GM21423 (cell line): Measurements from ENCODE around the gene HIVEP3.
A peak's percentile ranks its signal among the peaks of the same experiment; 100 is the strongest.

Experiments
- ATAC-seq: cut with Tn5 transposase; IDR thresholded peaks from one replicate; pipeline ENCODE4 v1.9.1; 2021; ENCODE audit warnings: mild to moderate bottlenecking, moderate library complexity; ENCODE audit not compliant: unreplicated experiment

Gene HIVEP3

DNA sequence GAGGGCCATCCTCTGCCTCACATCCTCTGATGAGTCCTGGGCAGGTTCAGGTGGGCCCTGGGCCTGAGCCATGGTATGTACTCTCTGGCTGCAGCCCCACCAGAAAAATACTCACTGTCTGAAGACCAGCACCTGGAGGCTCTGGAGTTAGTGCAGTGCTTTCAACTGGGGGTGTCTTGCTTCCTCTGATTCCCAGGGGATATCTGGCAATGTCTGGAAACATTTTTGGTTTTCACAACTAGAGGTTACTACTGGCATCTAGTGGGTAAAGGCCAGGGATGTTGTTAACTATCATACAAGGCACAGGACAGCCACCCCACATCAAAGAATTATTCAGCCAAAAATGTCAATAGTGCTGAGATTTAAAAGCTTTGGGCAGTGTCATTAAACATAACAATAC is 152.7 kb downstream of the HIVEP3 start:
- ATAC-seq = no peak

DNA sequence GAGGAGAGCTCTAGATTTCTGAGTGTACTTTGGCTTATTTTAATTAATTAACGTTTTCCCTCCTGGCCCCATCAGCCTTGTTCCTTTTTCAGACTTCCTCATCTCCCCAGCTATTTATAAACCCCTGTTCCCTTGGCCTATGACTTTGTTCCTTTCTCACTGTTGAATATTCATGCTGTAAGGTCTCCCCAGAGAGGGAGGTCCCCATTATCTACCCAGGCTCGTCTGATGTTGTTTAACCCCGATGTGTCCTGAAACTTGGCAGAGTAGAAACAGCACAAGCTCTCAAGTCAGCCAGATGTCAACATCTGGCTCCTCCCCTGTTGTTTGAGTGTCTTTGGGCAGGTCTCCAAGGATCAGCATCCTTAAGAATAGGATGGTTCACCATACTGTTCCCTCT is 153.6 kb downstream of the HIVEP3 start:
- no peak for ATAC-seq

DNA sequence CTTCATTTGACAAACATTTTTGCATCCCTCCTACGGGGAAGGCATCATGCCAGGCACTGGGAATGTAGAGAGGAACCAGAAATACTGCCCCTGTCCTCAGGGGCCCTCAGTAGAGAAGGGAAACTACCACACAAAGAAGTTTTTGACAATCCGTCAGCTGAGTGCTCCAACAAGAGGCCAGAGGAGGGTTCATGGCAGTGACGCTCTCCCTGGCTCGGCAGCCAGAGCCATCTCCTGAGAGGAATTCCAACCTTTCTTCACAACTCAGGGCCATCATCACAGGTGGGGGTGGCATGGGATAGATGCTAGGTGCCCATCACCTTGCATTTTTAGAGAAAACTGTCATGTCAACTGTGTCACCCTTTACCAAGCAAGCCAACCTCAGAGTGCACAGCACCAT is 154.1 kb downstream of the HIVEP3 start:
- no peak for ATAC-seq

DNA sequence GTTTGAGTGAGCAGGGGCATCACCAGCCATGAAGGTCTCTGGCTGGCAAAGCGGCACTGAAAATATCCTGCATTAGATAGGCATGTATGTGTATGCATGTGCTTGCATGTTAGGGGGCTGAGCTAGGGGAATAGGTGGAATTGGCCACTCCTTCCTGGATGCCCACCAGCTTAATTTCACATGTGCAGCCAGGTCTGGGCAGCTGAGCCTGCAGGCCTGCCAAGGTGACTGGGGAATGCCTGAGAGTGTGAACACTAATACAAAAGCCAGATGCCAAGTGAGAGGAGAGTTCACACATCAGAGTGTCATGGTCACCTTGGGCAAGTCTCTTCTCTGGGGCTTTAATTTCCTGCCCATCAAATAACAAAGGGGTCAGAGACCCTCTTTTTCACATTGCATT is 155.9 kb downstream of the HIVEP3 start:
- no peak for ATAC-seq

DNA sequence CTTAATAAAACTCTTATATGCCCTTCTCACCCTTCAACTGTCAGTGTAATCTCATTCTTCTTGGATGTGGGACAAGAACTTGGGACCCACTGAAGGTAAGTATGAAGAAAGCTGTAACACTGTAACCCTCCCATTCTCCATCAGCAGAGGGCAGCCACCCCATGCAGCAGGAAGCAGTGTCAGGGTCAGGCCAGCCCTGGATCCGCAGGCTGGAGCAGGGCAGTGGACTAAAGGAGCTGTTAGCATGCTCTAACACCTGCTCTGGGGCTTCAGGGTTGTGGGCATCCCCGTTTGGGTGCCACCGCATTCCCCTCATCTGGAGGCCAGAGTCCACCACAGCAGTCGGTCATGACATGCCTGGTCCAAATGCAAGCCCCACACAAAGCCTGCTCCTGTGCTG is 156.5 kb downstream of the HIVEP3 start:
- no peak for ATAC-seq

DNA sequence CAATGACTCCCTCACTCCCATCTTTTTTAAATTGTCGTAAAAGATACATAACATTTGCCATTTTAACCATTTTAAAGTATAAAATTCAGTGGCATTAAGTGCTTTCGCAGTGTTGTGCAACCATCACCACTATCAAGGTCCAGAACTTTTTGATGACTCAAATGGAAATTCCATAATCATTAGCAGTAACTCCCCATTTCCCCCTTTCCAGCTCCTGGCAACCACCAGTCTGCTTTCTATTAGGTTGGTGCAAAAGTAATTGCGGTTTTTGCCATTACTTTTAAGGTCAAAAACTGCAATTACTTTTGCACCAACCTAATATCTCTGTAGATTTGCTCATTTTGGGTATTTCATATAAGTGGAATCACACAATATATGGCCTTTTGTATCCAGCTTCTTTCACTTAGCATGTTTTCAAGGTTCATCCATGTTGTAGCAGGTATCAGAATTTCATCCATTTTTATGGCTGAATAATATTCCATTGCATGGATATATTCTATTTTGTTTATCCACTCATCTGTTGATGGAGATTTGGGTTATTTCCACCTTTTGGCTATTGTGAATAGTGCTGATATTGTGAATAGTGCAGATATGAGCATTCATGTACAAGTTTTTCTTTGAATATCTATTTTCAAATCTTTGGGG is 159.7 kb downstream of the HIVEP3 start:
- no peak for ATAC-seq

DNA sequence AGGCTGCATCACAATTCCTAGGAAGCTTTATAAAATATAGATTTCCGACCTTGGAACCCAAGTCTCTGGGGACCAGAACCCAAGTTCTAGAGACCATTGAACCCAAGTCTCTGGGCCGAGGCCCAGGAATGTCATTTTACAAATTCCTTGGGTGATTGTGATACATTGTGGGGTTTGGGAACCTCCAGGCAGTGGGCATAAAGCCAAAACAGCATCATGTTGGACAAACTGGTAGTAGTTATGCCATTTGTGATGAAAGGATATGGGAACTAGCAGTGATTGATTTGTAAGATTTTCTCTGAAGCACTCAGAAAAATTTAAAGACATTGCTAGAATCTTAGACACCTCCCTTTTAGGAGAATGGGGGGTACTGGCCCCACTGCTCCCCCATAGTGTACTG is 160.2 kb downstream of the HIVEP3 start:
- no peak for ATAC-seq

DNA sequence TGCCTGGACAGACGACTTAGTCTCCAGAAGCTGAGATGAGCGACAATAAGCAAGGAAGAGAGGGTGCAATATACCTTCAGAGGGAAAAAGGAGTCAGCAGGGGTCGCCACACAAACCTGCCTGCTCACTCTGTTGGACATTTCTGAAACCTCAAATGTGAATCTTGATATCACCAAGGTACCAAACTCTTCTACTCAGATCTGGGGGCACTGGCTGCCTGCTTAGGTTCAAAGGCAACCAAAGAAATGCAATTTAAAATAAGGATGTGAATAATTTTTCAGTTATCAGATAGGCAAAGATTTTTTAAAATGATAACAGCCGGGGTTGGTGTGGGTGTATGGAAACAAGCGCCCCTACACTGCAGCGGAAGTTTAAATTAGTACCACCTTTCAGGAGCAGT is 164.2 kb downstream of the HIVEP3 start:
- ATAC-seq = no peak

DNA sequence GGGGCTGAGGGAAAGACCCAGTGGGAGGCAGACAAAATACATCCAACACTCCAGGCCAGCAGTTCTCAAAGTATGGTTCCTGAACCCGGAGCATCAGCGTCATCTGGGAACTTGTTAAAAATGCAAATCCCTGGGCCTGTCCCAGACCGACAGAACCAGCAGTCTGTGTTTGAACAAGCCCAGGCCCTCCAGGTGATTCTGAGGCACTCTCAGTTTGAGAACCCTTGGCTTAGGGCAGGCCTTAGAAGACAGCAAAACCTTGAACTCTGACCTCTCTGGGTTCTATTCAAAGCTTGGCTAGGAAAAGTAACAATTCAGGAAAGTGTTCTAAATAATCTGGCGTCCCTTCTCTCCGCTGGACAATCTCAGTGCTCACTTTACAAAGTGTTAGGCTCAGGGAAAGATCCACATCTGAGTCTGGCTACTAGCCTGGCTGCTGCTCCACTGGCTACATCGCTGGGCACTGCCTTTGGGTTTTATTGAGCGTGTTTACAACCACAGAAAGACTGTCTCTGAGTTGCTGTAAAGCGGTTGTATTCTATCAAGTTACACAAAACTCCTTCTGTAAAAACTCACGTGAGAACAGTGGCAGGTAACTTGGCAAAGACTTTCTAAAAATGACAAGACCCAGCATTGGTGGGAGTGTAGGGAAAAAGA is 166.1 kb downstream of the HIVEP3 start:
- ATAC-seq = no peak

DNA sequence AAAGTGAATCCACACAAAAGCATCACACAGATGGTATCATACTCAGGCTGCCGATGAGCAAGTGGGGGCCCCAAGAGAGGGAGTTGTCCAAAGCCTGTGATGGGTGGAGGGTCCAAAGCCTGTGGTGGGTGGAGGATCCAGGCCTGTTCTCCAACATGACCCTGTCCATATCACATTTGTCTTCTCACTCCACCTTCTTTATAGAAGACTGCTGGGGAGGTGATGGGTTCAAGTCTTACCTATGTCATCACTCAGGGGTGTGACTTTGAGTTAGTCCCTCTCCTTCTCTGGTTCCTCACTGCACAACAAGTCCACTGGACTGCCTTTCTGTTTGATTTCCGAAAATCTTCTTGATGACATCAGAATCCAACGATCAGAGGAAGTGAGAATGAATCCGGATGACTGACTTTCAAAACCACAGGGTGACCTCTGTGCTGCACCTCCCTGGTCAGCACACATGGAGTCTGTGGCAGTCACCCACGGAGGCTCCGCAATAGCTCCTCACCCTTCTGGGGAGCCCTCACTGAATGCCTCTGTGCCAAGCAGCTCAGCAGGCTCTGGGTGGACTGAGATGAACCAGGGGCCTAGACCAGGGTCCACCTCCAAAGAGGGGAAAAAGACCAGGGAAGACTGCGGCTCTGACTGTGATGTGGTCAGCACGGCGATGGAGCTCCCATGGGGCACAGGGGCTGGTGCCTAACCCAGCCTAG is 166.8 kb downstream of the HIVEP3 start:
- ATAC-seq = peak; percentile 38

DNA sequence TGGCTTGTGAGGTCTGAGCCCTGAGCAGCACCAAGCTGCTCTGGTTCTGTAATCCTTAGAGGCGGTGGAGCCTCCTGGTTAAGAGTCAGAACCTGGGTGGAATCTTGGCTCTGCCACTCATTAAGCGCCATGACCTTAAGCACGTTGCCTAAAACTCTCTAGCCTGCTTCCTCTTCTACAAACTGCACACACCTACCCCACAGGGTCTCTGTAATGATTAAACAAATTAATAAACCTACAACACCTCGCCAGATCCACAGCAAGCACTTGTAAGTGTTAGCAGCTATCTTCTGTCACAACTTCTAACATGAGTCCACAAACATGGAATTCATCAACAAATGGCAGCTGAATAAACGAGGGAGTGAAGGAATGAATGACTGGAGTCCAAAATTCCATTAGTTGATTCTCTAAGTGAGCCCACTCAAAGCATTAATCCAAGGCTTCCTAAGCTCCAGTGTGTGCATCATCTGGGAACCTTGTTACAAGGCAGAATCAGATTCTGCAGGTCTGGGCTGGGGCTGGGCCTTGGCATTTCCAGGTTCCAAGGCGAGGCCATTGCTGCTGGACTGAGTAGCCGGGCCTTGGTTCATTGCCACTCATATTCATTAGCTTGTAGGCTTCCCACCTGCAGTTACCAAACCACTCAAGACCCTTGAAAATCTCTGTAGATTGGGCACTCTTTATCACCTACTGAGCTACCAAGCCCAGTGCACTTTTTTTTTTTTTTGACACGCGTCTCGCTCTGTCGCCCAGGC is 168.6 kb downstream of the HIVEP3 start:
- no peak for ATAC-seq

DNA sequence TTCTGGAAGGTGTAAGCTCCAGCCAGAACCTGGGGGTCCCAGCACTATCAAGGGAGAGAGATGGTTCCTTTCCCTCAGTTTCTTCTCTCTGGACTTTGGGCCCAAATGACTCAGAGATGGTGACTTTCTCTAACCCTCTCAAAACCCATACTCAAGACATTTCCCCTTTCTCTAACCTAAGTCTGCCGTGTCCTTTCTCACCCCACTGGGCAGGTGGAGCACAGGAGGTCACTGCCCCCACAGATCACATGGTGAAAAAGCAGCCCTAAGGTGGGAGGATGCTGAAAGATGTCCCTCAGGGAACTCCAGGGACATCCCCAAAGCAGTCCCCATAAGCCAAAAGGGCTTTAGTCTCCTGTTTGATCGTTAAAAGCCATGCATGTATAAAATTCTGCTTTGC is 173.7 kb downstream of the HIVEP3 start:
- peak; percentile 41 for ATAC-seq

DNA sequence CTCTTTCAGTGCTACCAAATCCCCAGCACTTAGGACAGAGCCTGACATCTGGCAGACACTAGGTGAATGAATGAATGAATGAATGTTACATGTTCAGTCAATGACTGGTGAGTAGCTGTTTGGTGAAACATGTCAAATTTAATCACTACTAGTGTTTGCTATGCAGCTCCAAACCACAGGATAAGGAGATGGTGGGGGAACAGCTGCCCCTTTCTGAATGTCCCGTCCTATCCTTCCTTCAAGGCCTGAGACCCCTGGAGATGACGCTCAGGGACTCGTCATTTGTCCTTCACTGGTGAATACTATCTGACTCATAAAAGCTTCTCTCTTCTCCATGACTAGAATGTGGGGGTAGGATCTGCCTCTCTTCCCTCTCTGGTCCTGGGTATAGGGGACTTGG is 175.4 kb downstream of the HIVEP3 start:
- no peak for ATAC-seq

DNA sequence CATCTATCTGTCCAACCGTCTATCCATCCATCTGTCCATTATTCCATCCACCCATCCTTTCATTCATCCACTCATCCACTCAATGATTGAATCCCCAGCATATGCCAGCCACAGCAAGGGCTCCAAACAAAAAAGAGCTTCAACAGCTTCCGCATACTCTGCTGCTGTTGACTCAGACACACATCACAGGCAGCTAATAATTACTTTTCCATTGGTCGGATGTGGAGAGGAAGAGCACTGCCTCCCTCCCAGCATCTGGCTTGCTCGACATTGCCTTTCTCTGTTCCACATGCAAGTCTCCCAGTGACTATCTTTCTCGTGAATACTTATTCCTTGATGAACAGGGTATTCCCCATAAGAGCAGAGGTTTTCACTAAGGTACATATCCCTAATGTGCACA is 176.5 kb downstream of the HIVEP3 start:
- no peak for ATAC-seq

DNA sequence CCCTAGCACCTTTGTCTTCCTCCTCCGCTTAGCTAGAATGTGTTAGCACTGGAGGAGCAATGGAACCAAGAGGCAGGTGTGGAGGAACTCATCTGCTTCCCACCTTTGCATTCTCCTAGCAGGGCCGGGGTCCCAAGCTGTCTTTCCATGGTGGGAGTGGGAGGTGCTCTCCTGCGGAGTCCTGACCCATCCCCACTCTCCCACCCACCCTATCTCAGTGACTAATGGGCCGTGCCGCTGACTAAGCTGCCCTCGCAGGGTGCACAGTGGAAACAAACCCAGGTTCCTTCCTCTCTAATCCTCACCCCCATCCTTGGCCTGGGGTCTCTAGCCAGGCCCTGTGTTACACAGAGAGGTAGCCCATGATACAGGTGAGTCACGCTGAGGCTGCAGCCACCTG is 177.5 kb downstream of the HIVEP3 start:
- no peak for ATAC-seq

DNA sequence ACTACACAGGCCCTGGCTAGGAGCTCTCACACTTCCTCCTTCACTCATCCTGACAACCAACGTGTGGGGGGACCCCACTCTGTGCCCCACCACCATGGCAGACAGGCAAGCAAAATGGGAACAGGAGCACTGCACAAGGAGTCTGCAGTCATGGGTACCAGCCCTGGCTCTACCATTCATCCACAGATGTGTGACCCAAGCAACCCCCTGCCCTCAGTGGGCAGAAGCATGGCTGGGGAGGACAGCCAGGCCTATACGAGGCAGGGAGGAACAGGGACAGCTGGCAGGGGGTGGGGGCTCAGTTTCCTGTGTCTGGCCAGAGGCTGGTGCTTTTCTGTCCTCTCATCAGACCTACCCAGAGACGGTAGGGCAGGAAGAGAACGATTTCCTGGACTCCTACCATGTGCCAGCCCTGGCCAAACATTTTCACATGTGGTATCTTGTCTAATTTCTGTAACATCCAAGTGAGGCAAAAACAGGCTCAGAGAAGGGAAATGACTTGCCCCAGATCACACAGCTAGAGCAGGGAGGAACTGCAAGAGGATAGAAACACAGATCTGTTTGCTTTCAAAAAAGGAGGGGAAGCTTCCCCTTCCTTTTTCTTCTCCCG is 178.0 kb downstream of the HIVEP3 start:
- no peak for ATAC-seq

DNA sequence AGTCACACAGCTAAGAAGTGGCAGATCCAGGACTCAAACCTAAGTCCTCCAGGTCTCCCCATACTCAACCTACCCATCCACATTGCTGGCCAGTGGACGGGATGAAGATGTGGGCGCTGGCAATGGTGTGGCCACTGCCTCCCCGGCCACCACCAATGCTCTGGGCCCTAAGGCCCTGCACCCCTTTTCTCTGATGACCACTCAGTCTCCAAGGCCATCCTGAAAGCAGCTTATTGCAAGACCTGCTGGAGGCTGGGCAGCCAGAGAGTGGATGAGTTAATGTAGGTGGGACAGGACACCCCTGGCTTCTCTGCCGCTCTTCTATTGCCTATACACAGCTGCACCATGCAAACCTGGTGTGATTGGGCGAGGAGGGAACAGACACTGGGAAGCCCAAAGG is 178.7 kb downstream of the HIVEP3 start:
- no peak for ATAC-seq

DNA sequence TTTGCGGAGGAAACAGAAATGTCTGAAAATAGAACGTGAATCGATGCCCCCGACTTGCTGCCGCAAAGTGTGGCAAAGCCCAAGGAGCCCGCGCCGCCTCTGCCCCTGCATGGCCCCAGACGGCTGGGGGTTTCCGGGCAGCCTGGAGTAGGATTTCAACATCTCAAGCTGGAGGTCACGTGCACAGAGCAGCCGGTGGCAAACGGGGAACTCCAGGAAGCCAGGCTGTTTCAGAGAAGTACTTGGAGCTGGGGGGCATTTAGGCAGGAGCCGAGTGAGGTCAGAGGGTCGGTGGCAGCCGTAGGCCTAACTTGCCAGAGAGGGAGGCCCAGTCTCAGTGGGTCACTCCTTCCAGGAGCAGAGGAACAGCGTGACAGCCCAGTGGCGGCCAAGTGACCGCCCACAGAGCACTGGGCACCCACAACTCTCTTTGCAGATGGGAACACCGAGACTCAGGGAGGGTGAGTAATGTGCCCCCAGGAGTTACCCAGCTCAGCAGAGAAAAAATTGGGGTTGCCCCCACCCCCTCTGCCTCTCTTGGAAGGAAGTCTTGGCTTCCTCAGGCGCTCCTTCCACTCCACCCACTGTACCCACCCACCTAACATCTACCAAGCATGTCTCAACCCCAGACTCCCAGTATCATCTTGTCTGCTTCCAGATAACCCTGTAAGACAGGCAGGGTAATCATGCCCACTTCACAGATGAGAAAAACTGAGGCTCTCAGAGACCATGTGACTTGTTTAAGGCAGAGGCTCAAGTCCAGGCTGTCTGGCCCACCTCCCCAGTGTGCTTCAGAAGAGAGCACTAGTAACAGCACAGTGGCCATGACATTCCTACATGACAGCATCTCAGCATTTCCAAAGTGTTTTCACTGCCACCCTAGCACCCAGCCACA is 179.4 kb downstream of the HIVEP3 start:
- peak; percentile 58 for ATAC-seq

DNA sequence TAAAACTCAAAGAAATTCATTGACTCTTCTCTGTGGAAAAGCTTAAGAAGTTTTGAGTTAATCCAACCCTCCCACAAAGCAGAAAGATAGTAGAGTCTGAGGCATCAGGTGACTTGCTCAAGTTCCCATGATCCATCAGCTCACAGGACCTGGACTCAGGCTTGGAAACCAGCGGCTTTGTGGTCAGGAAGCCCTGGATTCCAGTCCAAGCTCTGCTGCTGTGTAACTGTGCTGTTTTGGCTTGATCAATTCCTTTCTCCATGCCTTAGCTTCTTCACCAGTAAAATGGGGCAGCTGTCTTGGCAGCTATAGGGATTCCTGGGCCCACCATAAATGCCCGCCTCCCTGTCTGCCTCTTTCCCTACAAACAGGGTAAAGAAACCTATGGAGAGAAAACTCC is 180.2 kb downstream of the HIVEP3 start:
- ATAC-seq = no peak

DNA sequence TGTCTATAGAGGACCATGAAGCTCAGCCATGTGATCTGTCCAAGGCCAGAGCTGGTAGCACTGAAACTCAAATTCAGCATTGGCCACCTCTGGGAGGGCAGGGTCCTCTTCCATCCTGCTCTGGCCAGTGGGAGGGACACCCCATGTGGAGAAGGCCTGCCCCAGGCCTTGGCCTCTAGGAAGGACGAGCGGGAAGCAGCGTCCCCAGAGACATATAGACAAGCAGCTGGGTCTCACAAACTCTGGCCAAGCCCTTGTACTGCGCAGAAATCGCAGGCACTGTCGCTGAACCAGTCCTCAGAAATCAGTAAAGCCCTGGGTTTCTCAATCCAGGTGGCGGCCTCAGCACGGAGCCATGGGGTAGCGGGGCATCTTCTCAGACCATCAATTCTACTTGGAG is 180.7 kb downstream of the HIVEP3 start:
- ATAC-seq = no peak
